BJ (cell line): ENCODE results near the gene CRABP1. TPM values are rescaled to one million over a fixed set of nuclear protein-coding genes. Genes with fewer than 3 reads are reported as not detected.

Experiments
- CTCF ChIA-PET: fragments of 350-600 bp; formaldehyde crosslinking; extraction: SDS; loops from one replicate; lab custom pipeline; 2021; ENCODE audit warnings: antibody characterized with exemption, inconsistent platforms; lab: Yijun Ruan, JAX
- POLR2A ChIA-PET: fragments of 300-600 bp; sonication (Branson Sonifier 250); formaldehyde crosslinking; extraction: SDS; loops from one replicate; lab custom pipeline; 2021; ENCODE audit warnings: antibody characterized with exemption; lab: Charles Lee
- DNase-seq: peaks from one replicate; pipeline ENCODE4 v3.0.0-alpha.2; 2011; ENCODE audit warnings: low read depth
- H3K27me3 ChIP-seq: 2 replicates; pipeline ENCODE4 v1.6.0; 2011; ENCODE audit warnings: low read length; ENCODE audit not compliant: control insufficient read depth, insufficient read depth
- H3K36me3 ChIP-seq: 2 replicates; pipeline ENCODE4 v1.5.1; 2011; ENCODE audit warnings: low read length; ENCODE audit not compliant: control insufficient read depth, insufficient read depth
- H3K4me3 ChIP-seq: 2 replicates; pipeline ENCODE4 v1.5.1; 2011; ENCODE audit warnings: low read depth, mild to moderate bottlenecking, control low read depth, low read length
- CTCF ChIP-seq: IDR thresholded peaks from 2 replicates; pipeline ENCODE4 v1.5.1; 2011; ENCODE audit warnings: low read depth, mild to moderate bottlenecking, control low read depth, inconsistent platforms, low read length, moderate library complexity; ENCODE audit not compliant: insufficient read depth
- polyA plus RNA-seq: library from polyadenylated mRNA; depleted of rRNA; stranded (reverse); fragments of >200 nt; gene quantifications from 2 replicates; pipeline ENCODE4 v1.2.3, GENCODE V29; 2011

CRABP1 gene
- polyA plus RNA-seq, 1 experiment, result not detected

GRCh38 chr15:78387246-78388037, 47.3 kb downstream of the CRABP1 start:
- no peaks in the 10 kb centered on the region for H3K36me3 ChIP-seq
- POLR2A ChIA-PET, result no interaction called here
- CTCF ChIA-PET, result interaction anchor here (1.0 to 4.1 kb wide), 2 partner anchors 9 to 18 kb away, joined by 4 to 15 read pairs; no protein-coding TSS in a partner anchor
- TF ChIP-seq CTCF, result no peak
- no peak overlapping the region for H3K4me3 ChIP-seq
- H3K27me3 ChIP-seq, result peaks cover 12% of the 10 kb centered on the region
- no peak for DNase-seq

- TF ChIP-seq CTCF, result no peak
- Histone ChIP-seq H3K27me3 (peaks cover 11% of the 10 kb centered on the region), H3K4me3 (no peak overlapping the region), H3K36me3 (no peaks in the 10 kb centered on the region)
- DNase-seq, result no peak
- POLR2A ChIA-PET, result no interaction called here
- CTCF ChIA-PET, result interaction anchor here (1.5 to 4.1 kb wide), 2 partner anchors 7 to 66 kb away, joined by 3 to 15 read pairs; no protein-coding TSS in a partner anchor
Observed at GRCh38 chr15:78388865-78389264, 48.7 kb downstream of the CRABP1 start.

GRCh38 chr15:78389322-78389721, 49.2 kb downstream of the CRABP1 start:
- TF ChIP-seq CTCF, result no peak
- ChIA-PET POLR2A (no interaction called here), CTCF (interaction anchor here (1.5 kb wide), 1 partner anchor 67 kb away, joined by 3 read pairs; no protein-coding TSS in a partner anchor)
- DNase-seq, result peak; percentile 51
- Histone ChIP-seq H3K4me3 (no peak overlapping the region), H3K36me3 (no peaks in the 10 kb centered on the region), H3K27me3 (peaks cover 11% of the 10 kb centered on the region)

GRCh38 chr15:78389738-78390137, 49.6 kb downstream of the CRABP1 start:
- ChIA-PET CTCF (interaction anchor here (1.5 kb wide), 1 partner anchor 67 kb away, joined by 3 read pairs; no protein-coding TSS in a partner anchor), POLR2A (no interaction called here)
- Histone ChIP-seq H3K4me3 (no peak overlapping the region), H3K36me3 (no peaks in the 10 kb centered on the region), H3K27me3 (peaks cover 6% of the 10 kb centered on the region)
- no peak for TF ChIP-seq CTCF
- no peak for DNase-seq

- no peak for DNase-seq
- TF ChIP-seq CTCF, result no peak
- ChIA-PET POLR2A (no interaction called here), CTCF (interaction anchor here (1.5 kb wide), 1 partner anchor 68 kb away, joined by 3 read pairs; no protein-coding TSS in a partner anchor)
- H3K27me3 ChIP-seq, result peaks cover 3% of the 10 kb centered on the region
- H3K36me3 ChIP-seq, result no peaks in the 10 kb centered on the region
- no peak overlapping the region for H3K4me3 ChIP-seq
Observed at GRCh38 chr15:78390242-78390641, 50.1 kb downstream of the CRABP1 start.
